Measurements from ENCODE around the gene LPAR1. TPM values are rescaled to one million over a fixed set of nuclear protein-coding genes. Genes with fewer than 3 reads are reported as not detected.

Gene LPAR1
- total RNA-seq, 8 experiments from 2014 or later: 0.69 to 128 (median 8.0) TPM

DNA sequence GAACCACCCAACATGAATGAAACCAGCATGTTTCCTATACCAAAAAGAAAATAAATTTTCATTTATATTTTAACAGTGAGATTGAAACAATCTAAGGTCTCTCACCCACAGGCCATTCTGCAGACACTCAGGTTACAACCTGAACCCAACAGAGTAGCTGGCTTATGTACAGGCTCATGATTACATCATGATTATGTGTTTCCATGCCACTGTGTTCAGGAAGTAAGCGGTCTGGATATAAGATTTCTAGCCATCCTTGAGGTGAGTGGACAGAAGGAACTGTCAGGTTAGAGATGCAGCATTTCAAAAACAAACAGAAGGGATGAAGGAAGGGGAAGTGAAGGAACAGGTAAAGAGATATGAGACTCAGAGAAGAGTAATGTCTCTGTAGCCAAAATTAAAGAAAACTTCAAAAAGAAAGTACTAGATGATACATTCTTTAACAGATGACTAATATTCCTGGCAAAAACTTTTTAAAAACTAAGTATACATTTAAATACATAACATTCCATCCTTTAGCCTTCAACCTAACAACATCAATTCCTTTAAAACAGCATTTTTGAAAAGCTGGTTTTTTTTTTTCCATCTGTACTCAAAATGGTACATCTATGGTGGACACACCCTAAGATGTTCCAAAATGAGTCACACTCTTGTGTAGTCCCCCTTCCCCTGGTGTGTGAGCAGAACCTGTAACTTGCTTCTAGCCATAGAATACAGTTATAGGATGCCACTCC, 119.8 kb downstream of the LPAR1 start:
- Histone ChIP-seq H3K4me1 (replicated peaks in 1 of 2) (no peaks in the 10 kb centered on the region), H3K4me3 (no peak overlapping the region), H3K27ac (no peak overlapping the region)
- ATAC-seq (replicated peaks in 6 of 8): peak in 2 of 8 experiments; percentile 64 to 75
- 88 to 100% (median 100%) methylated on average over 1 of the region's 1 CpG; no CpG with 5 or more reads in 4 of the 10 experiments for WGBS, 10 experiments
- in situ Hi-C loops (cut with MboI; ENCODE audit: low pct_unique_long_range_greater_than_20kb in 2 of 9, low sequenced_read_pairs in 9 of 9, unreplicated experiment in 9 of 9): no loop called here

DNA sequence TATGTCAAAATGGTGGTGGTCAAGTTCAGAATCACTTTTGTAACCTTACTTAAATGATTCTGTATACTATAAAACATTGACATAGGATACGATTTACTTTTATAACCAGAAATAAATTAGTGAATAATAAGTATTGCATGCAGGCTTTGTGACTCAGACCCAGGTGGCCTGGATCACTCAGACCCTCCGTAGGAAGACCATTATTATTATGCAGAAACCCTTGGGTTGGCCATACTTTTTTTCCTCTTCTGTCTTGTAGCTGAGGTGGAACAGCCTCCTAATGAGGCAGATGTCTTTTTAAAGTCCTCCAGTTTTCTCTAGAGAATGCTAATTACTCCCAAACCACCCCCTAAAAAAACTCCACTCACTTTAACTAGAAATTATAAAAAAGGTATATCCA, 121.9 kb downstream of the LPAR1 start:
- Histone ChIP-seq H3K4me1 (replicated peaks in 1 of 2) (no peaks in the 10 kb centered on the region), H3K4me3 (no peak overlapping the region), H3K27ac (no peak overlapping the region)
- no peak for ATAC-seq (replicated peaks in 6 of 8)
- in situ Hi-C loops (cut with MboI; ENCODE audit: low pct_unique_long_range_greater_than_20kb in 2 of 9, low sequenced_read_pairs in 9 of 9, unreplicated experiment in 9 of 9): no loop called here
- 24 to 79% (median 58%) methylated on average over 1 to 2 of the region's 2 CpGs; no CpG with 5 or more reads in 2 of the 10 experiments for WGBS, 10 experiments

DNA sequence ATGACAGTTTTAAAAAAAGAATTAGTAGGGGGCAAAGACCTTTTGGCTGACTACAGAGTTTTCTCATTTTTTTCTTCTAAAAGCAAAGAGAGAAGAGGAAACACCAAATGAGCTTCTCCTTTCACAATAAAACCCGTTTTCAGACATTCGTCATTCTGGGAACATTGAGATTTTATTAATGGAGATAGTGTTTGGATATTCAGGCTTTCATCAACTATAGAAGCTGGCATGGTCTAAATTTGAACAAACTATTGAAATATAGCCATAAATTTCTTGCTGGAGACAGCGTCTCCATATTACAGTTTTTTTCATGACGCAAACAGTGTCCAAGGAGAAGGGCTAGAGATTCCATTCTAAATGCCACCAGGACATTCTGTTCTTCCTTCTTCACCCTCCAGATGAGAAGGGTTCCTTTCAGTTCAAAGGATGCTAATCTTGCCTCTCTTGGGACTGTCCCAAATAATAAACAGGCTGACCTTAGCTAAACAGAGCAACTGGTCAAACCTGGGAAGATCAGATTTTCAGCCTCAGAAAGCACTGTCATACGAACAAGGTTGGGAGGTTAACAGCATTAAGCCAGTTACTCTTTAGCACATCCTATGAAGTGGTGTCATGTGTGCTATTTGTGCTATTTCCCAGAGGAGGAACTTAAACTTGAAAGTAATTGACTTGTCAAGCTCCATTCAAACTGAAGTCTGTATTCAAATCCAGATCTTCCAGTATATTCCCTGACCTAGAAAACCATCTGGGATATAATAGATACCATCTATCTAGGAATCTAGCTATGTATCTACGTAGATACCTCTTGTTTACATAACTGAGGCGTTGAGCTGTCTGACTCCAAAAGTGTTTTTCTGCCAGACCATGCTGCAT, 125.6 kb downstream of the LPAR1 start:
- Histone ChIP-seq H3K27ac (no peak overlapping the region), H3K4me3 (no peak overlapping the region), H3K4me1 (replicated peaks in 1 of 2) (no peaks in the 10 kb centered on the region)
- 39 to 74% (median 54%) methylated on average over 2 to 7 of the region's 7 CpGs for WGBS, 10 experiments
- peak in 2 of 8 experiments; percentile 24 to 73 for ATAC-seq (replicated peaks in 6 of 8)
- in situ Hi-C loops (cut with MboI; ENCODE audit: low pct_unique_long_range_greater_than_20kb in 2 of 9, low sequenced_read_pairs in 9 of 9, unreplicated experiment in 9 of 9): no loop called here

DNA sequence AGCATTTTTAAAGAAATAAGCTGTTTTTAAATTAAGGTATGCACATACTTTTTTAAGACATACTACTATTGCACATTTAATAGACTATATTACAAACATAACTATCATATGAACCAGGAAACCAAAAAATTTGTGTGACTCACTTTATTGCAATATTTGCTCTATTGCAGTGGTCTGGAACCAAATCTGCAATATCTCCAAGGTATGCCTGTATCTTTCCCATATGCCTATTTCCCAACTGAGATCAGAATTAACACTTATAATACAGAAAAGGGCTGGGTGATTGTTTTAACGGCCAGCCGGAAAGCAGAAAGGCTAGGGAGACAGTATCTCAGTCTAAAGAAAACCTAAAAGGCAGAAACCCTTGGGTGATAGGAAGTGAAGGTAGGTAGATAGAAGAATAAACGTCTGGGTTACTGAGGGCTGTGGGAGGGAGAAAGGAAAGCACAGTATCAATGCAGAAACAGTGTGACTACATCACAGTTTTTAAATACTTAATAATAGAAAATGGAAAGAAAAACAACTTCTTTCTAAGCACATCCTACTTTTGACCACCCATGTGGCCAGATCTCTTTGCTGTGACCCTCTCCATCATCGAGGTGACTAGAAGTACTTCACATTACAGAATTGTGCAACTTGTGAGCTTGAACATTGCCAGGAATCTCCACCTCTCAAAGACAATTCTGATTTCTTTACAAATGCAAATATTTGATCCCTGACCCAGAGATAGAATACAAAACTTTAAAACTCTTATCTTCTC, 126.4 kb downstream of the LPAR1 start:
- WGBS, 10 experiments: 0 to 86% (median 50%) methylated on average over 1 to 4 of the region's 4 CpGs
- in situ Hi-C loops (cut with MboI; ENCODE audit: low pct_unique_long_range_greater_than_20kb in 2 of 9, low sequenced_read_pairs in 9 of 9, unreplicated experiment in 9 of 9): no loop called here
- ATAC-seq (replicated peaks in 6 of 8): peak in 2 of 8 experiments; percentile 69 to 82
- no peaks in the 10 kb centered on the region for H3K4me1 ChIP-seq (replicated peaks in 1 of 2)
- H3K27ac ChIP-seq: no peak overlapping the region
- H3K4me3 ChIP-seq: no peak overlapping the region

DNA sequence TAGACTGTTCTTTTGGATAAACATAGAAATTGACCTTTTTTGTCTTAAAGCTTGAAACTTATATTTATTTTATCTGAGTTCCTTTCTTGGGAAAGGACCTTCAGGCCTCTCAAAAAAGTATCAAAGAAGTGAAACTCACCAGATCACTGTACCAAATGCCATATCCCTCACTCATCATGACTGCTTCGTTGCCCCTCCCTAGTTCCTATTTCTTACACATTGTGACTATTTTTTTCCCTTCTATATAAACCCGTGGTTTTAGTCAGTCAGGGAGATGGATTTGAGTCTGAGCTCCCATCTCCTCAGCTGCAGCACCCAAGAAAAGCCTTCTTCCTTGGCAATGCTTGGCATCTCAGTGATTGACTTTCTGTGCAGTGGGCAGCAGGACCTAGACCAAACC, 129.4 kb downstream of the LPAR1 start:
- in situ Hi-C loops (cut with MboI; ENCODE audit: low pct_unique_long_range_greater_than_20kb in 2 of 9, low sequenced_read_pairs in 9 of 9, unreplicated experiment in 9 of 9): no loop called here
- Histone ChIP-seq H3K4me1 (replicated peaks in 1 of 2) (no peaks in the 10 kb centered on the region), H3K4me3 (no peak overlapping the region), H3K27ac (no peak overlapping the region)
- 41 to 100% (median 83%) methylated on average over 1 to 2 of the region's 2 CpGs; no CpG with 5 or more reads in 3 of the 10 experiments for WGBS, 10 experiments
- no peak for ATAC-seq (replicated peaks in 6 of 8)

DNA sequence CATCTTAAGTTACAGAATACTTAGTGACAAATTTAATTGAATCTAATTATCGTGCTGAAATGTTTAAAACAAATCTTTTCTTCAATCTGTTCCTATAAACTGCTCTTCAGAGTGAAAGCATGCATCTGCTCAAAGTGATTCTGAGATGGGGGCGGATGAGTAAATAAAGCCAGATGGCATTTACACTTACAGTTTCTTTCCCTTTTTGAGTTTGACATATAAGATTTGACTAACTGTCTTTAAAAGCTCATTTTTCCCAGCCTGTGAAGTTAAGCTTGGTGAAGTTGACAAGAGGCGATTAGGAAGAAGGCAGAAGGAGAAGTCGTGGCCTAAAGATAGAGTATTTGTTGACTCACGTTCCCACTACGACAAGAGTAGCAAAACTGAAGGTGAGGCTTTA, 137.4 kb downstream of the LPAR1 start:
- in situ Hi-C loops (cut with MboI; ENCODE audit: low pct_unique_long_range_greater_than_20kb in 2 of 9, low sequenced_read_pairs in 9 of 9, unreplicated experiment in 9 of 9): no loop called here
- ATAC-seq (replicated peaks in 6 of 8): no peak

DNA sequence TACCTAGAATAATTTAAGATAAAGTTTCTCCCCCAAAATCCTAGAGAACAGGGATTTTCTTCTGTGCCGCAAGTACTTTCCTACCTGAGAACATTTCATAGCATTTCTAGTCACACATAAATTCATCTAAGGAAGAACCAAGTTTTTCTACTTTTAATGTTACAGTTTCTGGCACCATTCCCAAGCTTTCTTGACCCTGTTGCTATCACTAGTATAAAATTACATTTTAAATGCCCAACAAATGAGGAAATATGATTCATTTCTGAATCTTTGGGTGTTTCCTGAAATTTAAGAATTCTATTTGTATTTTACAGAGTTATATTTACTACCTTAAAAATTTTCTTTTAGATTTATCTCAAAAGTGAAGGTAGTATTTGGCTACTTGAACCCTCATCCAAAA, 137.8 kb downstream of the LPAR1 start:
- in situ Hi-C loops (cut with MboI; ENCODE audit: low pct_unique_long_range_greater_than_20kb in 2 of 9, low sequenced_read_pairs in 9 of 9, unreplicated experiment in 9 of 9): no loop called here
- 100% methylated on average over 1 of the region's 1 CpG; no CpG with 5 or more reads in 2 of the 10 experiments for WGBS, 10 experiments
- Histone ChIP-seq H3K4me1 (replicated peaks in 1 of 2) (no peaks in the 10 kb centered on the region), H3K27ac (no peak overlapping the region), H3K4me3 (no peak overlapping the region)
- ATAC-seq (replicated peaks in 6 of 8): no peak

More for the DNA sequence above, 137.4 kb downstream of the LPAR1 start:
- Histone ChIP-seq H3K4me3 (no peak overlapping the region), H3K27ac (no peak overlapping the region), H3K4me1 (replicated peaks in 1 of 2) (no peaks in the 10 kb centered on the region)
- 22 to 89% (median 78%) methylated on average over 2 to 6 of the region's 6 CpGs; no CpG with 5 or more reads in 1 of the 10 experiments for WGBS, 10 experiments

DNA sequence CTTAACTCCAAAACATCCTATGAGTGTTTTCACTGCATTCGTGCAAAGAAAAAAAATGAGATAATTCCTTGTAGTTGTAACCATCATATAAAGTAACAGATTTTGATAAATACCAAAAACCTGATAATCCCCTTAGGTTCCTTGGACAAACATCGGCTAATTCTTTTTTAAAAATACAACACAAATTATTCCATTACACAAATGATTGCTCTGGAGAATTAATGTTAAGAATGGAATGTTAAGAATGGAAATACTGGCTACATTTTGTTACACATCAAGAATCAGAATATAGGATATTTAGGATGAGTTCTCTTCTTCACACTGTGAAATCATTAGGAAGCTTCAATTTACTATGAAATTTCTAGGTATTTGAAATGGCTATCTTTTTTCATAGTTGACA, 139.4 kb downstream of the LPAR1 start:
- ATAC-seq (replicated peaks in 6 of 8): no peak
- 0 to 100% (median 92%) methylated on average over 1 to 2 of the region's 2 CpGs; no CpG with 5 or more reads in 1 of the 10 experiments for WGBS, 10 experiments
- Histone ChIP-seq H3K4me3 (no peak overlapping the region), H3K27ac (no peak overlapping the region), H3K4me1 (replicated peaks in 1 of 2) (no peaks in the 10 kb centered on the region)
- in situ Hi-C loops (cut with MboI; ENCODE audit: low pct_unique_long_range_greater_than_20kb in 2 of 9, low sequenced_read_pairs in 9 of 9, unreplicated experiment in 9 of 9): no loop called here

DNA sequence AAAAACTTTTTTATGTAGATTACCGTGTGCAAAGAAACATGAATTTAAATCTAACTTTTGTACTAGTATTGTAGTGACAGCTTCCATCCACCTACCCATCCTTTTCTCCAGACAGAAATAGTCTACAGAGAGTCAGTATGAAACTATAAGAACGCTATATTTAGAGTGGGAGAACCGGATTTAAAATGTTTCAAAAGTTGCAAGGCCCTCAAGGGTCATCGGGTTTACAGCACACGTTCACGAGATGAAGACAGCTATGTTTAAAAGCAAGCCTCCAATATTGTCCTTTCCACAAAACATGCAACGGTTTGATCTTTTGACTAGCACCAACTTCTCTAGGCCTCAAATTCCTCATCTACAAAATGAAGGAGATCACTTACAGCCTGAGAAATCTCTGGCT, 139.9 kb downstream of the LPAR1 start:
- WGBS, 10 experiments: 18 to 91% (median 83%) methylated on average over 2 to 7 of the region's 7 CpGs
- in situ Hi-C loops (cut with MboI; ENCODE audit: low pct_unique_long_range_greater_than_20kb in 2 of 9, low sequenced_read_pairs in 9 of 9, unreplicated experiment in 9 of 9): no loop called here
- Histone ChIP-seq H3K4me1 (replicated peaks in 1 of 2) (no peaks in the 10 kb centered on the region), H3K27ac (no peak overlapping the region), H3K4me3 (no peak overlapping the region)
- ATAC-seq (replicated peaks in 6 of 8): no peak

DNA sequence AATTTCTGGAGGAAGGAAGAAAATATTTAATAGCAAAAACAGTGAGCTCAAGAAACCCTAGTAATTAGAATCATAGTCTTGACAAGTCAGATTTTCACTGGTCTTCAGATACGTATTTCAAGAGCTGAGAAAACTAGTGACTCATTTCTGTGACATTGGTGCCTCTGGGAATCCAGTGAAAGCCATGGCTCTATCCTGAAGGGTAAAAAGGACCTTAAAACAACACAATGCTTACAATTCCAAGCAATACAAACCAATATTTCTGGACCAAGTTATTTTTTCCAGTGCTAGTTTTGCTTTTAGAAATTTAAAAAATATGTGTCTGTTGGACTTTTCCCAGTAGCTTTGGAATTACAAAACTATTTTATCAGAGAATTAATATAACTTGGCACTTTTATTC, 140.3 kb downstream of the LPAR1 start:
- H3K4me3 ChIP-seq: no peak overlapping the region
- ATAC-seq (replicated peaks in 6 of 8): no peak
- 83 to 100% (median 100%) methylated on average over 1 of the region's 1 CpG; no CpG with 5 or more reads in 1 of the 10 experiments for WGBS, 10 experiments
- in situ Hi-C loops (cut with MboI; ENCODE audit: low pct_unique_long_range_greater_than_20kb in 2 of 9, low sequenced_read_pairs in 9 of 9, unreplicated experiment in 9 of 9): no loop called here
- H3K4me1 ChIP-seq (replicated peaks in 1 of 2): no peaks in the 10 kb centered on the region
- no peak overlapping the region for H3K27ac ChIP-seq

DNA sequence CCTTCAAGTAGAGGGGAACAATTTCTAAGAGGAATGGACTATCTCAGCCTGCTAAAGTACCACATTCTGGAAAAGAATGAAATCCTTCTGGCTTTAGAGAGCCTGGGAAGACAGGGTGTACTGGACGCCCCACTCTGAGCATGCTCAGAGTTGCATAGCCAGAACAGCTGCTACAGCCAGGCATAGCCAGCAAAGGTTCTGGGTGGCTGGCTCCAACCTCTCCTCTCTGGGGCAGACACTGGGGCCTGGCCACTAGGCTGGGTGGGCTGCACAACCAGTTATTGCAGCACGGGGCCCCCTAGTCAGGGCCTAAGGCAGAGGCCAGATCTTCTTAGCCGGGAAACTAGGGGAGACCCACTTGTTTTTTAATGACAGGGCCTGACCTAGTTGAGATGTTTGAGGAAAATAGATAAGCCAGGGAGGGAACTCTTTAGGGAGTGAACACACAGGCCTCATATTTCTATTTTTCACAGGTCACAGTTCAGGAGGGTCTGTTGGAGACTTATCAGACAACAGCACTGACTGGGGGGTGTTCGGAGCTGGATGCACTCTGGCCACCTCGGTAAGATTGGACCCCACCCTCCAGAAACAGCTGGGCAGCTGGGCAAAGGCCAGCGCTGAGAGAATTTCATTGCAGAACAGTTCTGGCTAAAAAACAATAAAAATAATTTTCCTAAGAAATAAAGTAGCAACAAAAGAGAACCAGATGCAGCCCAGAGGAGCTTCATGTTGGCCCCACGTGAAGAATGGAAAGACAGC, 142.9 kb downstream of the LPAR1 start:
- in situ Hi-C loops (cut with MboI; ENCODE audit: low pct_unique_long_range_greater_than_20kb in 2 of 9, low sequenced_read_pairs in 9 of 9, unreplicated experiment in 9 of 9): no loop called here
- ATAC-seq (replicated peaks in 6 of 8): peak in 2 of 8 experiments; percentile 43 to 86
- no peaks in the 10 kb centered on the region for H3K4me1 ChIP-seq (replicated peaks in 1 of 2)
- no peak overlapping the region for H3K4me3 ChIP-seq
- no peak overlapping the region for H3K27ac ChIP-seq
- 3 to 100% (median 73%) methylated on average over 1 to 7 of the region's 7 CpGs; no CpG with 5 or more reads in 1 of the 10 experiments for WGBS, 10 experiments

DNA sequence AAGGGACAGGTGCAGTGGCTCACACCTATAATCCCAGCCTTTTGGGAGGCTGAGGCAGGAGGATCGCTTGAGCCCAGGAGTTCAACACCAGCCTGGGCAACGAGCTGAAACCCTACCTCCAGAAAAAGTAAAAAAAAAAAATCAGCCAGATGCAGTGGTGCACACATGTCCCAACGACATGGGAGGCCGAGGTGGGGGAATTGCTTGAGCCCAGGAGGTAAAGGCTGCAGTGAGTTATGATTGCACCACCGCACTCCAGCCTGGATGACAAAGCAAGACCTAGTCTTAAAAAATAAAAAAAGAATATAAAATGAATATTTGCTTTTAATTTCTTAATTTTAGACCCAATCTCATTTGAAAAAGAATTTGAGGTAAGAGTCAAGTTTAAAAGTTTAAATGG, 143.5 kb downstream of the LPAR1 start:
- in situ Hi-C loops (cut with MboI; ENCODE audit: low pct_unique_long_range_greater_than_20kb in 2 of 9, low sequenced_read_pairs in 9 of 9, unreplicated experiment in 9 of 9): no loop called here
- no peak for ATAC-seq (replicated peaks in 6 of 8)
- no peak overlapping the region for H3K4me3 ChIP-seq
- no peaks in the 10 kb centered on the region for H3K4me1 ChIP-seq (replicated peaks in 1 of 2)
- WGBS, 10 experiments: 70 to 100% (median 91%) methylated on average over 1 to 5 of the region's 5 CpGs
- no peak overlapping the region for H3K27ac ChIP-seq

Measured in motor neuron (in vitro differentiated cells).